Stomach (tissue), 4 donors: ENCODE measurements around the gene FGF12.

Source experiments
- EP300 ChIP-seq: sonication (generic); formaldehyde crosslinking; IDR thresholded peaks from one replicate; pipeline ENCODE4 v1.6.1; 2017; ENCODE audit warnings: antibody characterized with exemption
- POLR2A ChIP-seq, 4 donors: fragments of 450-650 bp; IDR thresholded peaks; one replicate each; pipeline ENCODE4 v1.6.1; 2016; ENCODE audit warnings: antibody characterized with exemption in 4 of 4, control low read depth in 2 of 4, mild to moderate bottlenecking in 1 of 4, moderate library complexity in 1 of 4
- POLR2AphosphoS5 ChIP-seq, 3 donors: sonication (generic); formaldehyde crosslinking; IDR thresholded peaks; one replicate each; pipeline ENCODE4 v1.6.1; 2016; ENCODE audit warnings: antibody characterized with exemption in 3 of 3
- TF ChIP-seq, protein P1 (sequence below), 7 experiments: fragments of 450-650 bp in 4 of 7; fragments of 200-600 bp in 3 of 7; sonication (generic) in 3 of 7; IDR thresholded peaks; one replicate each; pipeline ENCODE4 v1.5.1; 2016 to 2019; ENCODE audit warnings: antibody characterized with exemption in 7 of 7, control low read depth in 2 of 7, mild to moderate bottlenecking in 1 of 7

DNA sequence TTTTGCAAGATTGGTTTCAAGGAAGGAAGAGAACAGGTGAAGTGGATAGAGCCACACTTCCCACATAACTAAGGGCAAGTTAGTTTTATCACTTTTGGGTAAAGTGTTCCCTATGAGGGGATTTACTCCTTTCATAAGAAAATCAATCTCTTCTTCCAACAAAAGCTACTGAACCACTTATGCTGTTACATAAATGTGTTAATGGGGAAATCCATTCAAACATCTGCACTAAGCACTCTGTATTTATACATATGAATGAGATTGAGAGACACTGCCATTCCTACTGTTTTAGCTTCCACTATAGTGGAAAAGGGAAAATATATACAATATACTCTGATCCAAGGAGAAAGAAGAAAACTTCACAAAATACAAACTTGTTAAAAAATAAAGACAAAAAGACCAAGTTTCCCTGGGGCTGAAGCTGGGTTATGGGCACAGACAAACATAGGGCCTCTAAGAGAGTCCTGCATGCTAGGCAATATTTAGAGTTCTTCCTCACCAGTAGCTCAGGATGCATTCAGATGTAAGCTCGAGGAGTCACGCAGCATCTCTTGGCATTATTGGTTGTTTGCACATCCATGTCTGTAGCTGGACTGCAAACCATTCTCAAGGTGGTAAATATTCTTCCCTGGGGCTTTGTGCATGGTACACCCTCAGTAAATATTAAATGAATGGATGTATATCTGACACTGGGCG is 454.2 kb downstream of the FGF12 start:
- TF ChIP-seq POLR2A (IDR thresholded peaks at IDR 0.05) (no peak), EP300 (no peak), POLR2AphosphoS5 (IDR thresholded peaks at IDR 0.05) (no peak)
- TF ChIP-seq, protein P1, sequence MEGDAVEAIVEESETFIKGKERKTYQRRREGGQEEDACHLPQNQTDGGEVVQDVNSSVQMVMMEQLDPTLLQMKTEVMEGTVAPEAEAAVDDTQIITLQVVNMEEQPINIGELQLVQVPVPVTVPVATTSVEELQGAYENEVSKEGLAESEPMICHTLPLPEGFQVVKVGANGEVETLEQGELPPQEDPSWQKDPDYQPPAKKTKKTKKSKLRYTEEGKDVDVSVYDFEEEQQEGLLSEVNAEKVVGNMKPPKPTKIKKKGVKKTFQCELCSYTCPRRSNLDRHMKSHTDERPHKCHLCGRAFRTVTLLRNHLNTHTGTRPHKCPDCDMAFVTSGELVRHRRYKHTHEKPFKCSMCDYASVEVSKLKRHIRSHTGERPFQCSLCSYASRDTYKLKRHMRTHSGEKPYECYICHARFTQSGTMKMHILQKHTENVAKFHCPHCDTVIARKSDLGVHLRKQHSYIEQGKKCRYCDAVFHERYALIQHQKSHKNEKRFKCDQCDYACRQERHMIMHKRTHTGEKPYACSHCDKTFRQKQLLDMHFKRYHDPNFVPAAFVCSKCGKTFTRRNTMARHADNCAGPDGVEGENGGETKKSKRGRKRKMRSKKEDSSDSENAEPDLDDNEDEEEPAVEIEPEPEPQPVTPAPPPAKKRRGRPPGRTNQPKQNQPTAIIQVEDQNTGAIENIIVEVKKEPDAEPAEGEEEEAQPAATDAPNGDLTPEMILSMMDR (IDR thresholded peaks at IDR 0.05), result no peak
